A549 (cell line): ENCODE measurements around the gene CHEK2. TPM values are rescaled to one million over a fixed set of nuclear protein-coding genes. Genes with fewer than 3 reads are reported as not detected.

Experiments
- ATAC-seq, 2 experiments: fragments of 200-7000 bp in 1 of 2; fragments of >200 bp in 1 of 2; cut with Nextera tagmentation in 1 of 2; cut with Tn5 transposase in 1 of 2; 3 replicates each; pipeline versions ENCODE4 v1.8.0 to v1.9.1; 2018 to 2020; ENCODE audit warnings: mild to moderate bottlenecking in 1 of 2, moderate library complexity in 1 of 2
- CTCF ChIA-PET: fragments of 300-600 bp; sonication (Branson Sonifier 250); formaldehyde crosslinking; extraction: SDS; loops from one replicate; lab custom pipeline; 2021; ENCODE audit warnings: antibody characterized with exemption, inconsistent platforms; lab: Yijun Ruan, JAX
- POLR2A ChIA-PET: fragments of 350-600 bp; formaldehyde crosslinking; extraction: SDS; loops from one replicate; lab custom pipeline; 2021; ENCODE audit warnings: antibody characterized with exemption, inconsistent platforms; lab: Yijun Ruan, JAX
- DNase-seq, 2 experiments: peaks; one replicate each; pipeline versions ENCODE4 v3.0.0 to v3.0.0-alpha.2; 2011 to 2016; ENCODE audit warnings: low read depth in 1 of 2, low spot score in 1 of 2
- FAIRE-seq: peaks from 2 replicates; lab custom pipeline; 2011; peaks lifted over from hg19 to GRCh38; lab: Jason Lieb, UNC
- H3K27ac ChIP-seq, 2 experiments: fragments of >200 bp; sonication (Bioruptor Twin); formaldehyde crosslinking; 3 replicates each; pipeline ENCODE4 v1.5.1; 2016 to 2017
- H3K4me1 ChIP-seq: fragments of >200 bp; sonication (Bioruptor Twin); formaldehyde crosslinking; 3 replicates; pipeline ENCODE4 v1.6.1; 2016
- H3K4me2 ChIP-seq: fragments of >200 bp; sonication (Bioruptor Twin); formaldehyde crosslinking; 3 replicates; pipeline ENCODE4 v1.6.1; 2016
- H3K4me3 ChIP-seq: fragments of >200 bp; sonication (Bioruptor Twin); formaldehyde crosslinking; 3 replicates; pipeline ENCODE4 v1.5.1; 2016
- H3K9me3 ChIP-seq: fragments of >200 bp; sonication (Bioruptor Twin); formaldehyde crosslinking; 3 replicates; pipeline ENCODE4 v1.6.1; 2016
- ATOH8 ChIP-seq: fragments of 250-450 bp; sonication (Bioruptor Pico); IDR thresholded peaks from 2 replicates; pipeline ENCODE4 v1.5.0; 2020; ENCODE audit warnings: low read depth, mild to moderate bottlenecking, moderate library complexity
- BCL3 ChIP-seq: fragments of >200 bp; sonication (Bioruptor Twin); formaldehyde crosslinking; IDR thresholded peaks from 3 replicates; pipeline ENCODE4 v1.6.1; 2016
- BHLHE40 ChIP-seq: IDR thresholded peaks from 2 replicates; pipeline ENCODE4 v1.6.1; 2012; ENCODE audit warnings: low read depth, low read length, inconsistent platforms
- CBX8 ChIP-seq: fragments of 200-600 bp; sonication (generic); IDR thresholded peaks from 2 replicates; pipeline ENCODE4 v1.6.1; 2016
- CEBPB ChIP-seq, 2 experiments: fragments of >200 bp in 1 of 2; sonication (Bioruptor Twin) in 1 of 2; formaldehyde crosslinking in 1 of 2; IDR thresholded peaks; 2 replicates each; pipeline ENCODE4 v1.6.1; 2012 to 2016
- CHD2 ChIP-seq: fragments of 150-350 bp; IDR thresholded peaks from 2 replicates; pipeline ENCODE4 v1.6.1; 2014; ENCODE audit warnings: low read length; ENCODE audit not compliant: partially characterized antibody
- CHD4 ChIP-seq: fragments of 200-600 bp; sonication (generic); IDR thresholded peaks from 2 replicates; pipeline ENCODE4 v1.6.1; 2016; ENCODE audit warnings: antibody characterized with exemption, mild to moderate bottlenecking, borderline replicate concordance
- EHMT2 ChIP-seq: fragments of 200-600 bp; sonication (generic); IDR thresholded peaks from 2 replicates; pipeline ENCODE4 v1.6.1; 2016; ENCODE audit warnings: antibody characterized with exemption, low read depth, mild to moderate bottlenecking, moderate library complexity
- ELK1 ChIP-seq: fragments of 150-350 bp; IDR thresholded peaks from 2 replicates; pipeline ENCODE4 v1.6.1; 2014; ENCODE audit warnings: low read depth, mild to moderate bottlenecking, low read length
- EP300 ChIP-seq, 2 experiments: fragments of >200 bp; sonication (Bioruptor Twin); formaldehyde crosslinking; IDR thresholded peaks; 2 replicates in 1 of 2; 3 replicates in 1 of 2; pipeline ENCODE4 v1.6.1; 2016 to 2017
- ESRRA ChIP-seq: fragments of 150-350 bp; IDR thresholded peaks from 2 replicates; pipeline ENCODE4 v1.6.1; 2014; ENCODE audit warnings: mild to moderate bottlenecking, low read length, borderline replicate concordance
- FOSB ChIP-seq: fragments of 250-450 bp; sonication (Bioruptor Pico); IDR thresholded peaks from 2 replicates; pipeline ENCODE4 v1.5.0; 2020; ENCODE audit warnings: mild to moderate bottlenecking, moderate library complexity
- FOXS1 ChIP-seq: fragments of 250-450 bp; sonication (Bioruptor Pico); IDR thresholded peaks from 2 replicates; pipeline ENCODE4 v1.5.0; 2020; ENCODE audit warnings: mild to moderate bottlenecking, moderate library complexity
- GATA3 ChIP-seq: IDR thresholded peaks from 2 replicates; pipeline ENCODE4 v1.6.1; 2012; ENCODE audit warnings: borderline replicate concordance
- HEYL ChIP-seq: fragments of 250-450 bp; sonication (Bioruptor Pico); IDR thresholded peaks from 2 replicates; pipeline ENCODE4 v1.8.0; 2021; ENCODE audit warnings: mild to moderate bottlenecking, moderate library complexity
- HMGXB4 ChIP-seq: fragments of 250-450 bp; sonication (Bioruptor Pico); IDR thresholded peaks from 2 replicates; pipeline ENCODE4 v1.5.0; 2021; ENCODE audit warnings: mild to moderate bottlenecking, moderate library complexity, borderline replicate concordance
- HOXB5 ChIP-seq: fragments of 250-450 bp; sonication (Bioruptor Pico); IDR thresholded peaks from 2 replicates; pipeline ENCODE4 v1.5.0; 2020; ENCODE audit warnings: mild to moderate bottlenecking, moderate library complexity
- JUN ChIP-seq, 2 experiments: fragments of >200 bp; sonication (Bioruptor Twin); formaldehyde crosslinking; IDR thresholded peaks; 2 replicates in 1 of 2; 3 replicates in 1 of 2; pipeline ENCODE4 v1.6.1; 2016 to 2017
- KDM1A ChIP-seq: fragments of 200-600 bp; sonication (generic); IDR thresholded peaks from 2 replicates; pipeline ENCODE4 v1.6.1; 2016; ENCODE audit warnings: low read depth, mild to moderate bottlenecking
- MAFK ChIP-seq: fragments of 450-650 bp; IDR thresholded peaks from 2 replicates; pipeline ENCODE4 v1.6.1; 2014; ENCODE audit not compliant: partially characterized antibody
- NR3C1 ChIP-seq: fragments of >200 bp; sonication (Bioruptor Twin); formaldehyde crosslinking; IDR thresholded peaks from 3 replicates; pipeline ENCODE4 v1.6.1; 2017
- POLR2A ChIP-seq: IDR thresholded peaks from 2 replicates; pipeline ENCODE4 v1.6.1; 2012; ENCODE audit warnings: mild to moderate bottlenecking, low read length
- RAD21 ChIP-seq, 2 experiments: fragments of >200 bp in 1 of 2; sonication (Bioruptor Twin) in 1 of 2; formaldehyde crosslinking in 1 of 2; IDR thresholded peaks in 1 of 2; conservative IDR thresholded peaks in 1 of 2; 2 replicates in 1 of 2; 3 replicates in 1 of 2; pipeline ENCODE4 v1.6.1; 2012 to 2018; ENCODE audit warnings: inconsistent platforms in 1 of 2
- RARB ChIP-seq: fragments of 250-450 bp; sonication (Bioruptor Pico); IDR thresholded peaks from 2 replicates; pipeline ENCODE4 v1.8.0; 2021; ENCODE audit warnings: mild to moderate bottlenecking, moderate library complexity
- RFX5 ChIP-seq: fragments of 450-650 bp; IDR thresholded peaks from 2 replicates; pipeline ENCODE4 v1.7.1; 2014; ENCODE audit warnings: antibody characterized with exemption, mild to moderate bottlenecking, moderate library complexity
- RNF2 ChIP-seq: fragments of 200-600 bp; sonication (generic); IDR thresholded peaks from 2 replicates; pipeline ENCODE4 v1.6.1; 2016; ENCODE audit warnings: low read depth, mild to moderate bottlenecking, antibody characterized with exemption, moderate library complexity, borderline replicate concordance
- TFCP2L1 ChIP-seq: fragments of 250-450 bp; sonication (Bioruptor Pico); IDR thresholded peaks from 2 replicates; pipeline ENCODE4 v1.5.0; 2021; ENCODE audit warnings: mild to moderate bottlenecking
- USF2 ChIP-seq: fragments of 450-650 bp; IDR thresholded peaks from 2 replicates; pipeline ENCODE4 v1.6.1; 2014; ENCODE audit warnings: antibody characterized with exemption
- ZSCAN20 ChIP-seq: fragments of 250-450 bp; sonication (Bioruptor Pico); IDR thresholded peaks from 2 replicates; pipeline ENCODE4 v1.8.0; 2022; ENCODE audit warnings: mild to moderate bottlenecking, moderate library complexity
- WGBS: methylation state at CpG from one replicate; pipeline ENCODE4 v1.1.6; 2017; ENCODE audit errors: missing lambda C conversion rate; 5-methylcytosine and 5-hydroxymethylcytosine counted together
- polyA plus RNA-seq, 4 experiments: library from polyadenylated mRNA; depleted of rRNA in 3 of 4; stranded (reverse); fragments of >200 nt; fragmentation: RNase III in 1 of 4; extraction: RNeasy Plus Mini Kit Qiagen cat#74134 plus additional on column Dnase treatment in 1 of 4; gene quantifications; 2 replicates in 3 of 4; 3 replicates in 1 of 4; pipeline ENCODE4 v1.2.3, GENCODE V29; 2011 to 2017

Gene CHEK2
- polyA plus RNA-seq, 2 of the 4 experiments (the other 2 are of a cell fraction): 13.0 to 26.1 TPM

GRCh38 chr22:28736301-28737155 lies 5.1 kb downstream of the CHEK2 start:
- WGBS: 82% methylated on average over 7 of the region's 7 CpGs
- H3K9me3 ChIP-seq: no peaks in the 10 kb centered on the region
- no peak overlapping the region for H3K4me2 ChIP-seq
- H3K4me1 ChIP-seq: no peaks in the 10 kb centered on the region
- ATAC-seq (no peak), FAIRE-seq (no peak), DNase-seq (no peak)
- ChIA-PET POLR2A (no interaction called here), CTCF (interaction anchor here (1.2 kb wide), 1 partner anchor 9 kb away, joined by 4 read pairs; no protein-coding TSS in a partner anchor)
- H3K4me3 ChIP-seq: no peak overlapping the region
- H3K27ac ChIP-seq: no peak overlapping the region
- TF ChIP-seq RFX5 (no peak), CEBPB (IDR thresholded peaks at IDR 0.05) (no peak), GATA3 (no peak), FOSB (CRISPR knock-in tag) (no peak), CBX8 (no peak), MAFK (no peak), NR3C1 (no peak), HOXB5 (no peak), ZSCAN20 (no peak), EP300 (IDR thresholded peaks at IDR 0.05) (no peak), KDM1A (no peak), BCL3 (no peak), JUN (IDR thresholded peaks at IDR 0.05) (no peak), CHD2 (no peak), RNF2 (no peak), ELK1 (no peak), ESRRA (no peak), HMGXB4 (CRISPR knock-in tag) (no peak)
- TF ChIP-seq, all 56 proteins: peak for 0

- DNase-seq (no peak), FAIRE-seq (no peak), ATAC-seq (no peak)
- POLR2A ChIA-PET: interaction anchor here (0.7 kb wide), 1 partner anchor 55 kb away, joined by 3 read pairs; the partner anchor contains the start of gene TTC28
- no peak overlapping the region for H3K27ac ChIP-seq
- 87% methylated on average over 6 of the region's 6 CpGs for WGBS
- no peak for TF ChIP-seq FOXS1 (CRISPR knock-in tag)
- TF ChIP-seq HMGXB4 (CRISPR knock-in tag): no peak
- TF ChIP-seq KDM1A: no peak
- no peak for TF ChIP-seq TFCP2L1 (CRISPR knock-in tag)
- TF ChIP-seq USF2: no peak
- no peak for TF ChIP-seq ATOH8 (CRISPR knock-in tag)
- TF ChIP-seq RAD21 (conservative IDR thresholded peaks at IDR 0.05 in 1 of 2, IDR thresholded peaks at IDR 0.05 in 1 of 2): no peak
- TF ChIP-seq HEYL (CRISPR knock-in tag): no peak
- no peak for TF ChIP-seq POLR2A
- no peak for TF ChIP-seq JUN (IDR thresholded peaks at IDR 0.05)
- TF ChIP-seq EHMT2: no peak
- no peak for TF ChIP-seq RARB (CRISPR knock-in tag)
- TF ChIP-seq BHLHE40: no peak
- TF ChIP-seq CHD4: no peak
- no peaks in the 10 kb centered on the region for H3K4me1 ChIP-seq
- H3K9me3 ChIP-seq: no peaks in the 10 kb centered on the region
- H3K4me2 ChIP-seq: no peak overlapping the region
- H3K4me3 ChIP-seq: no peak overlapping the region
- CTCF ChIA-PET: interaction anchor here (0.6 kb wide), 1 partner anchor 458 kb away, joined by 3 read pairs; no protein-coding TSS in a partner anchor
These were observed 7.2 kb downstream of the CHEK2 start for GRCh38 chr22:28734393-28734792.
